ENCODE results near the gene EVC2.

Gene EVC2

DNA sequence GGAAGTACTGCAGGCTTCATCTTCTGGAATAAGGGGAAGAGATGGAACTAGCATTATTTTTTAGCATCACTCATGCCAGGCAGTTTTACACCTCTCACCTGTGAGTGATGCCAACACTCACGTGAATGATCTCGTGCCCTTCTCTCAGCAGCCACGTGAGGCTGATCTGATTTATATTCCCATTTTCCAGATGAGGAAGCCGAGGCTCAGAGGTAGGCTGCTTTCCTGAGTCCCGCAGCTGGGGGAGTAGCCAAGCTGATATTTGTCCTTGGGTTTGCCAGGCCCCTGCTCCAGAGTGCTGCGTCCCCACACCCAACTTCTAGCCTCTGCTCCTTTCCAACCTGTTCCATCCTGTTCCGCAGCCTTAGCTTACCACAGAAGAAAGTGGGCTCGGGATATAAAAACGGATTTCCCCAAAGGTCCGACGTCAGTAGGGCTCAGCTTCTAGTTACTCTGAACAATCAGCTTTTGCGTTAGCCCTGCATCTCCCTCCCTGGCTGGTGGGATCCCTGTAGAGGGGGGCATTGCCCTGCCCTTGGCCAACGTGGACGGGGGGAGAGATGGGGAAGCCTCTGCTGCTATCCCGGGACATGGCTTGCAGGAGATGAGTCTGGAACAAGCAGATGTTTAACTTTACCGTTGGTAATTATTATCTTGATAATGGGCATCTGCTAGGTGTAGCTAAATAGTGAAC lies 11.9 kb upstream of the EVC2 start:
- H3K4me3 ChIP-seq (ENCODE audit: low read depth, low read length): no peak overlapping the region
- TF ChIP-seq, protein P1, sequence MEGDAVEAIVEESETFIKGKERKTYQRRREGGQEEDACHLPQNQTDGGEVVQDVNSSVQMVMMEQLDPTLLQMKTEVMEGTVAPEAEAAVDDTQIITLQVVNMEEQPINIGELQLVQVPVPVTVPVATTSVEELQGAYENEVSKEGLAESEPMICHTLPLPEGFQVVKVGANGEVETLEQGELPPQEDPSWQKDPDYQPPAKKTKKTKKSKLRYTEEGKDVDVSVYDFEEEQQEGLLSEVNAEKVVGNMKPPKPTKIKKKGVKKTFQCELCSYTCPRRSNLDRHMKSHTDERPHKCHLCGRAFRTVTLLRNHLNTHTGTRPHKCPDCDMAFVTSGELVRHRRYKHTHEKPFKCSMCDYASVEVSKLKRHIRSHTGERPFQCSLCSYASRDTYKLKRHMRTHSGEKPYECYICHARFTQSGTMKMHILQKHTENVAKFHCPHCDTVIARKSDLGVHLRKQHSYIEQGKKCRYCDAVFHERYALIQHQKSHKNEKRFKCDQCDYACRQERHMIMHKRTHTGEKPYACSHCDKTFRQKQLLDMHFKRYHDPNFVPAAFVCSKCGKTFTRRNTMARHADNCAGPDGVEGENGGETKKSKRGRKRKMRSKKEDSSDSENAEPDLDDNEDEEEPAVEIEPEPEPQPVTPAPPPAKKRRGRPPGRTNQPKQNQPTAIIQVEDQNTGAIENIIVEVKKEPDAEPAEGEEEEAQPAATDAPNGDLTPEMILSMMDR (IDR thresholded peaks at IDR 0.05; ENCODE audit: low read depth, low read length, missing control alignments): no peak
- in situ Hi-C loops (cut with HindIII; ENCODE audit: low sequenced_read_pairs): no loop called here
- DNase-seq (ENCODE audit: low read depth): no peak

DNA sequence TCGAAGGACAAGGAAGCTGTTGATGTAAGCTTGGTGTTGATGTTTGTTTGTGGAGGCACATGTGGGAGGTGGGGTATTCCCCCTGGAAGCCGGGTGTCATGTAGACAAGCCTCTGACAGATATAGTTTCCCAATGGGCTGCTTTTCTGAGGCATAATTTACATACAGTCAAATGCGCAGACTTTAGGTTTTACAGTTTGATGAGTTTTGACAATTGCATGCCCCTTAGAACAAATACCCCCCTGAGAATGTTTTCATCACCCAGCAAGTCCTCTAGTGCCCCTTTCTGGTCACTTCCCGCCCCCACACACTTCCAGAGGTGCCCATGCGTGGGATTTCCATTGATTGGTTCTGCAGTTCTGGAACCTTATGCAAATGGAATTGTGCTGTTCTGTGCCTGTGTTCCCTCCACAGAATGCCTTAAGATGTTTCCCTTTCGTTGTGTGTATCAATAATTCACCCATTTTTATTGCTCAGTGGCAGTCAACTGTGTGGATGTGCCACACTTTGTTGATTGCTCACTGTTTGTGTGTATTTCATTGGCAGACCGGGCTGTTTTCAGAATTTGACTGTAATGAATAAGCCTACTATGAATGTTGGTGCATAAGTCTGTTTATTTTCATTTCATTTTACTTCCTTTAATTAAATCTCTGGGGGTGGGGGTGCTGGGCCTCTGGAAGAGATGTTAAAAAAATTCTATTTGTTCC lies 11.1 kb upstream of the EVC2 start:
- DNase-seq (ENCODE audit: low read depth): no peak
- in situ Hi-C loops (cut with HindIII; ENCODE audit: low sequenced_read_pairs): no loop called here
- TF ChIP-seq, protein P1 (IDR thresholded peaks at IDR 0.05; ENCODE audit: low read depth, low read length, missing control alignments): no peak
- H3K4me3 ChIP-seq (ENCODE audit: low read depth, low read length): no peak overlapping the region

DNA sequence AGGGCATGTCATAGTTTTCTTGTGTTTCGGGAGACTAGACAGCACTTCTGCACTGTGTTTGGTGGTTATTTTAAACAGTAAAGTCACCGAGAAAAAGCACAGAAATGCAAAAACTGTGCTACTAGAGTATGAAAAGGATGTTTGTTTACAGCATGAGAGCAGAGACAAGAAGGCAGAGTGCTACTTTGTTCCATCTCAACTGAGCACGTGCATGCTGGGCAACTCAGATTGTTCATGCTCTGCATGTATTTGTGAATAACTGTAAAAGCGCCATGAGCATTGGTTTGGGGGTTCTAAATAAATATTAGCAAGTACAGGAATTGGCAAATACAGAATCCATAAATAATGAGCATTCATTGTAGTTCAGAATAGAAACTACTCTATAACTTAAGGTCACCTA lies 10.1 kb upstream of the EVC2 start:
- no peak for DNase-seq (ENCODE audit: low read depth)
- in situ Hi-C loops (cut with HindIII; ENCODE audit: low sequenced_read_pairs): no loop called here
- no peak overlapping the region for H3K4me3 ChIP-seq (ENCODE audit: low read depth, low read length)
- TF ChIP-seq, protein P1 (IDR thresholded peaks at IDR 0.05; ENCODE audit: low read depth, low read length, missing control alignments): no peak

DNA sequence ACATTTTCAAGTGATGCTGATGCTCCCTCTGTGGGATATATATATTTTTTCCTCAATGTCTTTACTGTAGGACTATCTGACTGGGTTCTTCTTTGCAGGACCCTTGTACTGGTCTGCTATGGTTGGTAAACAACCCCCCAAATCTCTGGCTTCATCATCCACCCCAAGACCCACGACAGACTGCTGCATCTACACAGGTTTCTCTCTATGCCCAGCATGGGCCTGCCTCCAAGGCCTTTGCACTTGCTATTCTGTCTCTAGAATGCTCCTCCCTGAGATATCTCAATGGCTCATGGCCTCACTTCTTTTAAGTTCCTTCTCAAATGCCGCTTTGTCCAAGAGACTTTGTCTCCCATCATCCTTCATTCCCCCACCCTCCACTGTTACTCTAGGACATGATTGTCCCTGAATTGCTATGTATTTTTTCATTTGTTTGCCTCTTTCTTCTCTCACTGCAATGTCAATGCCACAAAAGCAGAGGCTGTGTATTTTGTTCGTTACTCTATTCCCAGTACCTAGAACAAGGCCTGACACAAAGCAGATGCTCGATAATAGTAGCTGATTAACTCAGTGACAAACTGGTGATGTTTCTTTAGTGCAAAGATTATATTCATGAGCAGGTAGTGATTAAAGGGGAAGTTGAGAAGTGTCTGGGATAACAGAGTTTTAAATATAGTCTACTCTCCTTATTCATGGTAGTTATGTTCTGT lies 9.2 kb upstream of the EVC2 start:
- no peak for DNase-seq (ENCODE audit: low read depth)
- TF ChIP-seq, protein P1 (IDR thresholded peaks at IDR 0.05; ENCODE audit: low read depth, low read length, missing control alignments): no peak

DNA sequence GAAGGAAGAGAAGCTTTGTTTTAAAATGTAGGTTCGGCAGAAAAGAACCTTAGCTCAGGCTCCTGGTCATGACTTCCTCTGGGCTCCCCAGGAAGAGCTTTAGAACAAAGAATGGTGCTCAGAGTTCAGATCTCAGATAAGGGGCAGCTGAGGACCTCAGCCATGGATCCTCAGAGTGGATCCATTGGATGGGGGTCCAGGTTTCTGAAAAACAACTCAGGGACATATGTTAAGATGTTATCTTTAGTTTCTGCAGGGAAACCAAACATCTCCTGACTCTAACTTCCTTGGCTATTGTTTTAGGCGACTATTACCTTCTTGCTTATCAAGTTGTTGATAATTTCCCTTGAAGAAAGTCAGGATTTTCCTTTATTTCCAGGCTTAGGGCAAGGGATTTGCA lies 8.0 kb upstream of the EVC2 start:
- in situ Hi-C loops (cut with HindIII; ENCODE audit: low sequenced_read_pairs): no loop called here
- no peak for DNase-seq (ENCODE audit: low read depth)
- H3K4me3 ChIP-seq (ENCODE audit: low read depth, low read length): no peak overlapping the region
- TF ChIP-seq, protein P1 (IDR thresholded peaks at IDR 0.05; ENCODE audit: low read depth, low read length, missing control alignments): no peak

More for the DNA sequence above, 9.2 kb upstream of the EVC2 start:
- in situ Hi-C loops (cut with HindIII; ENCODE audit: low sequenced_read_pairs): no loop called here
- no peak overlapping the region for H3K4me3 ChIP-seq (ENCODE audit: low read depth, low read length)

DNA sequence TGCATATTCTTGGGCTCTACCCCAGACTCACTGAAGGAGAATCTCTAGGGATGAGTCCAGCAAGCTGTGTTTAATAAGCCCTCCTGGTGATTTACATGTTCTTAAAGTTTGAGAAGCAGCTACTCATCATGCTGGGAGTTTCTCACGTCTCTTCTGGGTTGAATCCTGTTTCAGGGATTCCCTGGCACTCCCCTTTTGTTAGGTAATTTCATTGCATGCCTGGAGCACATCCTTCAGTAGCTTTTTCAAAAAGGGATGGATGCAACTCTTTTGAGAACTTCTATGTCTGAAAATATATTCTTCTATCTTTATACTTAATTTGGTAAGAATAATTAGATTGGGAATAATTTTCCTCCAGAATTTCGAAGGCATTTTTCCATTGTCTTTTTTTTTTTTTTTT lies 7.0 kb upstream of the EVC2 start:
- TF ChIP-seq, protein P1 (IDR thresholded peaks at IDR 0.05; ENCODE audit: low read depth, low read length, missing control alignments): no peak
- no peak overlapping the region for H3K4me3 ChIP-seq (ENCODE audit: low read depth, low read length)
- in situ Hi-C loops (cut with HindIII; ENCODE audit: low sequenced_read_pairs): no loop called here
- DNase-seq (ENCODE audit: low read depth): no peak
